ENCODE results near the gene ARHGEF19.

- TF ChIP-seq CTCF (IDR thresholded peaks at IDR 0.05) (no peak), POLR2A (IDR thresholded peaks at IDR 0.05) (no peak), EP300 (IDR thresholded peaks at IDR 0.05) (no peak)
Measured at GRCh38 chr1:16248007-16248436, 35.6 kb upstream of the ARHGEF19 start.

Data from stomach (tissue), 4 donors.